Naive thymus-derived CD4-positive, alpha-beta T cell (primary cell): ENCODE data around the gene PTPRA. TPM values are rescaled to one million over a fixed set of nuclear protein-coding genes. Genes with fewer than 3 reads are reported as not detected.

ENCODE experiments used
- ATAC-seq: fragments of 150-1000 bp; cut with Tn5 transposase; 2 replicates; pipeline ENCODE4 v1.10.0; 2021; ENCODE audit warnings: mild to moderate bottlenecking, moderate library complexity
- CTCF ChIA-PET: fragments of 350-600 bp; sonication (Branson Sonifier 250); formaldehyde crosslinking; loops from one replicate; lab custom pipeline; 2021; ENCODE audit warnings: antibody characterized with exemption; lab: Charles Lee
- POLR2A ChIA-PET: fragments of 350-600 bp; sonication (Branson Sonifier 250); formaldehyde crosslinking; loops from one replicate; lab custom pipeline; 2021; ENCODE audit warnings: antibody characterized with exemption, inconsistent platforms; lab: Charles Lee
- DNase-seq, 9 donors: peaks; one replicate each; pipeline versions ENCODE4 v3.0.0 to v3.0.0-alpha.2; 2020 to 2022; ENCODE audit warnings: mixed read lengths in 1 of 9
- H3K27ac ChIP-seq: one replicate; pipeline ENCODE4 v1.7.0; 2013; ENCODE audit warnings: mild to moderate bottlenecking, low read depth, low read length, moderate library complexity
- H3K27me3 ChIP-seq, 2 donors: one replicate each; pipeline ENCODE4 v1.7.0; 2013; ENCODE audit warnings: low read length in 2 of 2, mild to moderate bottlenecking in 2 of 2, moderate library complexity in 2 of 2; ENCODE audit not compliant: control insufficient read depth in 2 of 2, insufficient read depth in 2 of 2
- H3K36me3 ChIP-seq, 3 experiments: 1 replicate in 2 of 3; 2 replicates in 1 of 3; pipeline ENCODE4 v1.7.0; 2013; ENCODE audit warnings: low read length in 3 of 3, mild to moderate bottlenecking in 3 of 3, moderate library complexity in 1 of 3; ENCODE audit not compliant: insufficient read depth in 3 of 3, control insufficient read depth in 2 of 3
- H3K4me1 ChIP-seq, 2 donors: one replicate each; pipeline ENCODE4 v1.7.0; 2013; ENCODE audit warnings: low read length in 2 of 2, mild to moderate bottlenecking in 2 of 2, moderate library complexity in 1 of 2; ENCODE audit not compliant: control insufficient read depth in 2 of 2, insufficient read depth in 2 of 2
- H3K4me3 ChIP-seq: 2 replicates; pipeline ENCODE4 v1.7.0; 2013; ENCODE audit warnings: mild to moderate bottlenecking, low read length
- H3K9me3 ChIP-seq, 3 experiments: 1 replicate in 2 of 3; 2 replicates in 1 of 3; pipeline ENCODE4 v1.7.0; 2013; ENCODE audit warnings: low read length in 3 of 3; ENCODE audit not compliant: control insufficient read depth in 2 of 3
- H3K27ac Mint-ChIP-seq, 9 donors: one replicate each; pipeline ENCODE4 v1.8.0; 2020 to 2022; ENCODE audit warnings: mixed read lengths in 9 of 9, mild to moderate bottlenecking in 8 of 9, moderate library complexity in 5 of 9, inconsistent platforms in 2 of 9
- H3K27me3 Mint-ChIP-seq, 5 donors: one replicate each; pipeline ENCODE4 v1.8.0; 2021 to 2022; ENCODE audit warnings: mixed read lengths in 5 of 5, mild to moderate bottlenecking in 1 of 5
- H3K36me3 Mint-ChIP-seq, 5 donors: one replicate each; pipeline ENCODE4 v1.8.0; 2020 to 2022; ENCODE audit warnings: mixed read lengths in 5 of 5, mild to moderate bottlenecking in 3 of 5, inconsistent platforms in 1 of 5
- H3K4me1 Mint-ChIP-seq, 7 donors: one replicate each; pipeline ENCODE4 v1.8.0; 2020 to 2022; ENCODE audit warnings: mixed read lengths in 7 of 7, mild to moderate bottlenecking in 3 of 7, inconsistent platforms in 1 of 7
- H3K4me3 Mint-ChIP-seq, 10 donors: one replicate each; pipeline ENCODE4 v1.8.0; 2020 to 2022; ENCODE audit warnings: mild to moderate bottlenecking in 10 of 10, mixed read lengths in 10 of 10, moderate library complexity in 6 of 10, inconsistent platforms in 2 of 10
- H3K9me3 Mint-ChIP-seq, 11 donors: one replicate each; pipeline ENCODE4 v1.8.0; 2020 to 2022; ENCODE audit warnings: mixed read lengths in 11 of 11, mild to moderate bottlenecking in 4 of 11, inconsistent platforms in 1 of 11, moderate library complexity in 1 of 11
- intact Hi-C, 2 donors: fragments of 100-400 bp; cut with micrococcal nuclease; formaldehyde crosslinking; loops; one replicate each; pipeline ENCODE4 v1.15.1; 2023
- polyA plus RNA-seq, 2 donors: library from polyadenylated mRNA; unstranded; fragments of 300-500 nt; fragmentation: Illumina TruSeq; gene quantifications; one replicate each; pipeline ENCODE4 v1.2.3, GENCODE V29; 2021
- total RNA-seq, 6 experiments: library from RNA in 5 of 6; stranded (reverse) in 5 of 6; gene quantifications; 1 replicate in 5 of 6; 2 replicates in 1 of 6; pipeline ENCODE4 v1.2.3 and lab custom pipeline; 2021 to 2026

PTPRA gene
- total and polyA plus RNA-seq, 7 experiments from 2014 or later: 27.5 to 86.6 (median 78.2) TPM

DNA sequence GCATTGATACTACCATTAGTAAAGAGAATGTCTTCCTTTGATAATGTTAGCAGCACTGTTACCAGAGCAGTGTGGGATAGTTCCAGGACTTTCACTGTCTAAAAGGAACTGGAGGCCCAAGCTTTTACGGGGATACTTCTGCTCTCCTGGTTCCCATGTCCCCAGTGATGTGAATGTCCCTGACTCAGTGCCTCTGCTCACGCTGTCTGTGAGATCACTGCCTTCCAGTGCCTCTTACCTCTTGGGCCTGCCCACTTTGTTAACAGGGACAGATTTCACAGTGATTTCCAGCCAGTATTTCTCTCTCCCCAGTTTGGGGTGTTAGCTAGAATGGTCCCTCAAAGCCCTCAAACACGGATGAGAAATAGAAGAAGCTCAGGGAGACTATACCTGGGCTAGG, 14.4 kb downstream of the PTPRA start:
- POLR2A ChIA-PET: interaction anchor here (0.6 to 1.5 kb wide), 2 partner anchors 17 to 24 kb away, joined by 3 to 5 read pairs; no protein-coding TSS in a partner anchor
- no peak overlapping the region for H3K27ac Mint-ChIP-seq

DNA sequence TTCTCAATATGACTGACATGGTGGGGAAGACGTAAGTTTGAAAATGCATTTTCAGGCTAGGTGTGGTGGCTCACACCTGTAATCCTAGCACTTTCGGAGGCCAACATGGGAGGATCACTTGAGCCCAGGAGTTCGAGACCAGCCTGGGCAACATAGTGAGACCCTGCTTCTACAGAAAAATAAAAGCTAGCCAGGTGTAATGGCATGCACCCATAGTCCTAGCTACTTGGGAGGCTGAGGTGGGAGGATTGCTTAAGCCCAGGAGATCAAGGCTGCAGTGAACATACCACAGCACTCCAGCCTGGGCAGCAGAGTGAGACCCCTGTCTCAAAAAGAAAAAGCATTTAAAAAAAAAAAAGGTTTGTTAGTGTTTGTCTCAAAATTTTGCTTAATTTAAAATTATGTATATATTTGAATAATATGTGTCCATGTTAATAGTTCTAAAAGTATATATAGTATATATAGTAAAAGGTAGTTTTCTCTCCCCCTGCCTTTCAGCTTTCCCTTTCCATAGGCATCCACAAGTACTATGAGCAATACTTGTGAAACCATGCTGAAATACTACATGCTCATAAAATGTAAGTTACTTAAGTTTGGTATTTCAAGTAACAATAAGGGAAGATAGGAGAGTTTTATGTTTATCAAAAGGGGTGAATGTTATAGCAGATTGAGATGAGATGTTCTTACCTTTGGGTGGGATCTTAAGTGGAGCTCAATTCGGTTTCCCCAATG, 15.1 kb downstream of the PTPRA start:
- Histone ChIP-seq H3K4me1 (peaks cover 3 to 30% of the 10 kb centered on the region in 2 donors), H3K4me3 (no peak overlapping the region), H3K9me3 (no peaks in the 10 kb centered on the region), H3K27me3 (no peaks in the 10 kb centered on the region), H3K27ac (no peak overlapping the region), H3K36me3 (no peaks in the 10 kb centered on the region)
- ChIA-PET POLR2A (interaction anchor here (0.8 to 1.5 kb wide), 2 partner anchors 17 to 88 kb away, joined by 3 to 5 read pairs; partner anchors contain the start of gene CPXM1), CTCF (interaction anchor here (1.6 kb wide), 1 partner anchor 16 kb away, joined by 5 read pairs; the partner anchor contains the start of gene PTPRA)
- Mint-ChIP-seq H3K9me3 (peaks cover 0 to 4% (median 0%) of the 10 kb centered on the region in 11 donors), H3K4me1 (peaks cover 46 to 92% (median 78%) of the 10 kb centered on the region in 7 donors), H3K27me3 (no peaks in the 10 kb centered on the region), H3K36me3 (peaks cover 0 to 23% (median 13%) of the 10 kb centered on the region in 5 donors), H3K27ac (peak overlapping the region in 1 of 9 donors; percentile 37), H3K4me3 (peak overlapping the region in 4 of 10 donors; percentile 1 to 42 (median 30))
- no peak for DNase-seq
- intact Hi-C loops: no loop called here
- no peak for ATAC-seq

More for the DNA sequence above, 14.4 kb downstream of the PTPRA start:
- Histone ChIP-seq H3K4me1 (peaks cover 3 to 33% of the 10 kb centered on the region in 2 donors), H3K9me3 (no peaks in the 10 kb centered on the region), H3K27me3 (no peaks in the 10 kb centered on the region), H3K4me3 (no peak overlapping the region), H3K27ac (no peak overlapping the region), H3K36me3 (no peaks in the 10 kb centered on the region)
- DNase-seq (no peak), ATAC-seq (no peak)
- Mint-ChIP-seq H3K4me1 (peaks cover 46 to 92% (median 74%) of the 10 kb centered on the region in 7 donors), H3K9me3 (peaks cover 0 to 4% (median 0%) of the 10 kb centered on the region in 11 donors), H3K36me3 (peaks cover 0 to 20% (median 13%) of the 10 kb centered on the region in 5 donors), H3K27me3 (no peaks in the 10 kb centered on the region), H3K4me3 (peak overlapping the region in 5 of 10 donors; percentile 11 to 42 (median 34))
- CTCF ChIA-PET: interaction anchor here (1.6 kb wide), 1 partner anchor 15 kb away, joined by 5 read pairs; the partner anchor contains the start of gene PTPRA
- intact Hi-C loops: no loop called here

DNA sequence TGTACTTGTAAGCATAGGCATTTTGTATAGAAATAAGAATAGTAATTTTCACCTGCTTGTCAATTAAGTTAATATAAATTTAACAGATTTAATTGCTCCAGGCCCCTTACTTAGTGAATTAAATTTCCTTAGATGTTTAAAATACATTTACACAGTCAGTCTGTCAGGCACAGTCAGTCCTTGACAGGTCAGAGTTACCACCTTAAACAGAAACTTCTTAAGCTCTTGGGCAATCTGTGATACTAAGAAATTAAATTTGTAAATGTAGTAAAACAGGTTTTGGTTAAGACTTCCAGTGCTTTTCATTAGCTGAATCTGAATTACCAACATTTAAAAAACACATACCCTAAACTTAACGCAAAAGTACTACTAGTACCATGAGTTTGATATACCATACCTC, 15.9 kb downstream of the PTPRA start:
- Histone ChIP-seq H3K4me1 (peaks cover 3 to 30% of the 10 kb centered on the region in 2 donors), H3K9me3 (no peaks in the 10 kb centered on the region), H3K36me3 (no peaks in the 10 kb centered on the region), H3K27ac (no peak overlapping the region), H3K27me3 (no peaks in the 10 kb centered on the region), H3K4me3 (no peak overlapping the region)
- DNase-seq: no peak
- Mint-ChIP-seq H3K4me3 (peak overlapping the region in 1 of 10 donors; percentile 23), H3K27me3 (no peaks in the 10 kb centered on the region), H3K4me1 (peaks cover 43 to 85% (median 73%) of the 10 kb centered on the region in 7 donors), H3K27ac (peak overlapping the region in 3 of 9 donors; percentile 10 to 41 (median 37)), H3K36me3 (peaks cover 0 to 24% (median 15%) of the 10 kb centered on the region in 5 donors), H3K9me3 (peaks cover 0 to 5% (median 0%) of the 10 kb centered on the region in 11 donors)
- CTCF ChIA-PET: no interaction called here
- no peak for ATAC-seq
- POLR2A ChIA-PET: interaction anchor here (0.7 to 1.5 kb wide), 2 partner anchors 13 to 18 kb away, joined by 4 to 5 read pairs; no protein-coding TSS in a partner anchor
- intact Hi-C loops: no loop called here

DNA sequence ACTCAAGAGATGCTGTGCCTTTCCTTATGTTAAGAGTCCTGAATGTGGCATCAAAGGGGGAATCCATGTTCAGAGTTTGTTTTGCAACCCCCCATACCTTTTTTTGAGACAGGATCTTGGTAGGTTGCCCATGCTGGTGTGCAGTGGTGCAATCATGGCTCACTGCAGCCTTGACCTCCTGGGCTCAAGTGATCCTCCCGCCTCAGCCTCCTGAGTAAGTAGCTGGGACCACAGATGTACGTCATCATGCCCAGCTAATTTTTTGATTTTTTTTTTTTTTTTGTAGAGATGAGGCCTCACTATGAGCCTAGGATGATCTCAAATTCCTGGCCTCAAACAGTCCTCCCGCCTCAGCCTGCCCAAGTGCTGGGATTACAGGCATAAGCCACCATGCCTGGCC, 16.5 kb downstream of the PTPRA start:
- H3K27ac Mint-ChIP-seq: peak overlapping the region in 2 of 9 donors; percentile 13 to 34
- ATAC-seq: no peak
- no peak for DNase-seq
- H3K36me3 ChIP-seq: no peaks in the 10 kb centered on the region
- H3K27me3 ChIP-seq: no peaks in the 10 kb centered on the region
- H3K4me3 ChIP-seq: no peak overlapping the region
- POLR2A ChIA-PET: interaction anchor here (0.7 kb wide), 1 partner anchor 14 kb away, joined by 4 read pairs; no protein-coding TSS in a partner anchor
- no peak overlapping the region for H3K27ac ChIP-seq
- no peaks in the 10 kb centered on the region for H3K9me3 ChIP-seq
- peaks cover 3 to 30% of the 10 kb centered on the region in 2 donors for H3K4me1 ChIP-seq
- intact Hi-C loops: no loop called here
- no peaks in the 10 kb centered on the region for H3K27me3 Mint-ChIP-seq
- peaks cover 0 to 6% (median 2%) of the 10 kb centered on the region in 11 donors for H3K9me3 Mint-ChIP-seq
- peaks cover 38 to 79% (median 71%) of the 10 kb centered on the region in 7 donors for H3K4me1 Mint-ChIP-seq
- H3K36me3 Mint-ChIP-seq: peaks cover 0 to 26% (median 16%) of the 10 kb centered on the region in 5 donors
- peak overlapping the region in 1 of 10 donors; percentile 11 for H3K4me3 Mint-ChIP-seq
- CTCF ChIA-PET: no interaction called here

DNA sequence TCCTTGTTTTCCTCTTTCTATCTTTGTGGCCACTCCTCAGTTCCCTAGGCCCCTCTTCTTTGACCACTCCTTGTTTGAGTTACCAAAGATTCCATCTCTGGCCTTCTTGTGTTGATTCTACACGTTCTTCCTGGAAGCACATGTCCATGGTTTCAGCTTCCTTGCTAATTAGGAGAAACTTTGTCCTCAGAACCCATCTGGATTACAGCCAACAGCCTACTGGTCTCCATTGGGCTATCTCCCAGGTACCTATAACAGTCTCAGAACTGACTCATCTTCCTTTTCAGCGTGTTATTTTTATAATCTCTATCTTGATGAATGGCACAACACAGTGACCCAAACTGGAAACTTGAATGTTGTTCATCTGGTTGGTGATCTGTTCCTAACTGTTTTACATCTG, 17.5 kb downstream of the PTPRA start:
- DNase-seq (no peak), ATAC-seq (no peak)
- no peak overlapping the region for H3K4me3 ChIP-seq
- peaks cover 0 to 9% (median 2%) of the 10 kb centered on the region in 11 donors for H3K9me3 Mint-ChIP-seq
- no peaks in the 10 kb centered on the region for H3K36me3 ChIP-seq
- H3K27me3 Mint-ChIP-seq: no peaks in the 10 kb centered on the region
- POLR2A ChIA-PET: no interaction called here
- H3K4me1 ChIP-seq: peaks cover 3 to 24% of the 10 kb centered on the region in 2 donors
- intact Hi-C loops: no loop called here
- CTCF ChIA-PET: no interaction called here
- peaks cover 30 to 69% (median 61%) of the 10 kb centered on the region in 7 donors for H3K4me1 Mint-ChIP-seq
- H3K27ac ChIP-seq: no peak overlapping the region
- peaks cover 0 to 29% (median 18%) of the 10 kb centered on the region in 5 donors for H3K36me3 Mint-ChIP-seq
- H3K27ac Mint-ChIP-seq: peak overlapping the region in 3 of 9 donors; percentile 19 to 69 (median 63)
- no peaks in the 10 kb centered on the region for H3K27me3 ChIP-seq
- no peaks in the 10 kb centered on the region for H3K9me3 ChIP-seq
- H3K4me3 Mint-ChIP-seq: peak overlapping the region in 1 of 10 donors; percentile 22

DNA sequence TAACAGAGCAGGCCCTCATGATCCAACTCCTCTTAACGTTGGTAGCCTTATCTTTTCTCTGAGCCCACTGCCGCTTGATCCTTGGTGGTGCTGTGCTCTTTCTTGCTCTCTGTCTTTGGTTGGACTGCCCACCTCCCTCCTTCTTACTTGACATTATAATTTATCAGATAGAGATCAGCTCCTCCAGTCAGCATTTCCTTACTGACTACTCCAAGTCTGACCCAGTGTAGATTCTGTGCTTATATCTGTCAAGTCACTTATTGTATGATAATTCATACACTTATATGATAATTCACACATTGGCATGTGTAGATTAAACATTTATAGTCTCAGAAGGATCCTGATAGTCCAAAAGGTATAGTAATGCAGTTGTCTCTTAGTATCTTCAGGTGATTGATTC, 18.1 kb downstream of the PTPRA start:
- Mint-ChIP-seq H3K4me3 (peak overlapping the region in 2 of 10 donors; percentile 2 to 22), H3K36me3 (peaks cover 0 to 31% (median 22%) of the 10 kb centered on the region in 5 donors), H3K27me3 (no peaks in the 10 kb centered on the region), H3K4me1 (peaks cover 31 to 65% (median 57%) of the 10 kb centered on the region in 7 donors), H3K9me3 (peaks cover 0 to 12% (median 2%) of the 10 kb centered on the region in 11 donors), H3K27ac (peak overlapping the region in 3 of 9 donors; percentile 19 to 69 (median 63))
- intact Hi-C loops: no loop called here
- POLR2A ChIA-PET: no interaction called here
- H3K27me3 ChIP-seq: no peaks in the 10 kb centered on the region
- no peak overlapping the region for H3K27ac ChIP-seq
- H3K4me1 ChIP-seq: peaks cover 3 to 23% of the 10 kb centered on the region in 2 donors
- H3K9me3 ChIP-seq: no peaks in the 10 kb centered on the region
- ATAC-seq (no peak), DNase-seq (no peak)
- H3K4me3 ChIP-seq: no peak overlapping the region
- H3K36me3 ChIP-seq: no peaks in the 10 kb centered on the region
- CTCF ChIA-PET: no interaction called here
